HG03025 (cell line): ENCODE results near the gene APEH.

ENCODE experiments used
- ATAC-seq: cut with Tn5 transposase; IDR thresholded peaks from one replicate; pipeline ENCODE4 v1.9.1; 2021; ENCODE audit warnings: mild to moderate bottlenecking, moderate library complexity; ENCODE audit not compliant: unreplicated experiment, low FRiP score

APEH gene

GRCh38 chr3:49711489-49711888 lies 37.3 kb downstream of the APEH start:
- ATAC-seq, result no peak

GRCh38 chr3:49712166-49712565 lies 38.0 kb downstream of the APEH start:
- no peak for ATAC-seq

- ATAC-seq, result no peak
Observed at GRCh38 chr3:49712631-49713317, 38.6 kb downstream of the APEH start.

- no peak for ATAC-seq
Observed at GRCh38 chr3:49713336-49714105, 39.4 kb downstream of the APEH start.

DNA sequence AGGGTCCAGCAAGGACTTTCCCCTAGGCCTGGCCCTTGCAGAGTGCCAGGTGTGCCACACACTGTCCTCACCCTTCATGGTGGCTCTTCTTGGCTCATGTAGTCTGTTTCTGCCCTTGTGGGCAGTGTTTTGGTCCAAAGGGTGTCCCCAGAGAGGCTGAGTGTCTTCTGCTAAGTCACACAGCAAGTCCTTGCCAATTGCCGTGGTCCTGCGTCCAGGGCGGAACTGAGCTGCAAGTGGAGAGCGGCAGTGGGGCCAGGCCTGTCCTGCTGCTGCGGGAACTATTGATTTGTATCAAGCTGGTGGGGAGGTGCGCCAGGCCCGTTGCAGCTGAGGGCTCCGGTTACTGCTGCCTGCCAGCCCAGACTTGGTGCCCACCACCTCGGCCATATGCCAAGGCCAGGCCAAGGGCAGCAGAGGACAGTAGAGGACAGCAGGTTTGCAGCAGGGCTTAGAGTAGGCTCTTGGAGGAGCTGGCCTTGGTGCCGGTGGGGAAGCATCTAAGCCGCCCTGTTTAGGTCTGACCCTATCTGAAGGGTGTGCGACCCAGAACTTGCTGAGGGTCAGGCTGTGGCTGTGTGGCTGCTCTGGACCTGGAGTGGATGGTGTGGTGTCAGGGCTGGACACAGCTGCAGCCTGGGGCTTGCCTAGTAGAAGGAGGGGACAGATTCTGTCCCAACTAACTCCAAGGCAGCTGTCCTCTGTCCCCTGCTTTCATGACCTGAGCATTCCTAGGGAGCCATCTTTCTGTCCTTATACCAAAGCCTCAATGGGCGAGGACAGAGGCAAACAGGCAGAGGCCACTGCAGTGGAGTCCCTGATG lies 40.8 kb downstream of the APEH start:
- no peak for ATAC-seq

- no peak for ATAC-seq
Observed at GRCh38 chr3:49715611-49716121, 41.5 kb downstream of the APEH start.

- ATAC-seq, result no peak
Observed at GRCh38 chr3:49716169-49716568, 42.0 kb downstream of the APEH start.

DNA sequence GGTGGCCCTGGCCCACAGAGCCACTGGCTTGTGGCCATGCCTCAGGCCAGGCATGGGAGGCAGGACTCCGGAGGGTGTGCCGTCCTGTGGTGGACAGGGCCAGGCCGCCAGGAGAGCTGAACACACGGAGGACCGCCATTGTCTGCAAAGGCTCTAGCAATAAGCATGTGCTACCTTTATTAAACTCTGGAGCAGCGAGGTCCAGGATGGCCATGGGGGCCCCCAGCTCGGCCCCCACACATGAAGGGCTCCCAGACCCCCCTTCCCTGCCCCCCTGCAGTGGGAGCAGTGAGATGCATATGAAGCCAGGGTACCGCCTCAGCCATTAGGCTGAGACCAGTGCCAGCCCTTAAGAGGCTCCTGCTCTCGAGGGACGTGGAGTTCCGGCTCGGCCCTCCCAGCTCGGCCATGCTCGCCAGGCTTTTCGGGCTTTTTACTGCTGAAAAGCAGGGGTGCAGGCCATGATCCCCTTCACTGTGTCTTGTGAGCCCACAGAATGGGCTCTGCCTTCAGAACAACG lies 42.6 kb downstream of the APEH start:
- ATAC-seq, result no peak

DNA sequence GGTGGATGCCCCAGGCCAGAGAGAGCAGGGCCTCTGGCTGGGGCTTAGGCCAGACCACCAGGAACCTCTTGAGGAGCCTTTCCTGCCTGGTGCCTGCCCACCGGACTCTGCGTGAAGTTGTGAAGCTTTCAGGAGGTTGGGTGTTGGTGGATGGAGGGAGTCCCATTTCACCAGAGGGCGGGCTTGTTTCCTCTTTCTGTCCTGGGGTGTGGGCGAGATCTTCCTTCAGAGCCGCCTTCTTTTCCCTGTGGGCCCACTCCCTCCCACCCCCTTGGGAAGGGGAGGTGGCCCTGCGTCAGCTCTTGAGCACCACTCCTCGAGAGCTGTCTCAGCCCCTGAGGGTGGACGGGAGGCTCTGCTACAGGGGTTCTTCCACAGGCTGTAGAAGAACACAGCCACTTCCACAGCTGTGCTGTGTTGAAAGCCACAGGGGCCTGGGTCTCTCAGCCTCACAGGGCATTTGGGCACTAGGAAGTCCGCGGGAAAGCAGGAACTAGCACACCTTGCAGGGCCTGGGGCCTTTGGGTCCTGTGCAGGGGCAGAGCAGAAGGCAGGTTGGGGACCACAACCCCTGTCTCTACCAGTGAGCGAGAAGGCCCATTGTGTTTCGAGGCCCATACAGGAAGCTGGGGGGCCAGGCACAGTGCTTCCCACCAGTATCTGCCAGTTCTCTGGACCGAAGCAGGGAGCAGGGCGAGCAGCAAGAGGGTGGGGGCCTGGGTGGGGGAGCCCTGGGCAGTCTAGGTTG lies 43.2 kb downstream of the APEH start:
- no peak for ATAC-seq

DNA sequence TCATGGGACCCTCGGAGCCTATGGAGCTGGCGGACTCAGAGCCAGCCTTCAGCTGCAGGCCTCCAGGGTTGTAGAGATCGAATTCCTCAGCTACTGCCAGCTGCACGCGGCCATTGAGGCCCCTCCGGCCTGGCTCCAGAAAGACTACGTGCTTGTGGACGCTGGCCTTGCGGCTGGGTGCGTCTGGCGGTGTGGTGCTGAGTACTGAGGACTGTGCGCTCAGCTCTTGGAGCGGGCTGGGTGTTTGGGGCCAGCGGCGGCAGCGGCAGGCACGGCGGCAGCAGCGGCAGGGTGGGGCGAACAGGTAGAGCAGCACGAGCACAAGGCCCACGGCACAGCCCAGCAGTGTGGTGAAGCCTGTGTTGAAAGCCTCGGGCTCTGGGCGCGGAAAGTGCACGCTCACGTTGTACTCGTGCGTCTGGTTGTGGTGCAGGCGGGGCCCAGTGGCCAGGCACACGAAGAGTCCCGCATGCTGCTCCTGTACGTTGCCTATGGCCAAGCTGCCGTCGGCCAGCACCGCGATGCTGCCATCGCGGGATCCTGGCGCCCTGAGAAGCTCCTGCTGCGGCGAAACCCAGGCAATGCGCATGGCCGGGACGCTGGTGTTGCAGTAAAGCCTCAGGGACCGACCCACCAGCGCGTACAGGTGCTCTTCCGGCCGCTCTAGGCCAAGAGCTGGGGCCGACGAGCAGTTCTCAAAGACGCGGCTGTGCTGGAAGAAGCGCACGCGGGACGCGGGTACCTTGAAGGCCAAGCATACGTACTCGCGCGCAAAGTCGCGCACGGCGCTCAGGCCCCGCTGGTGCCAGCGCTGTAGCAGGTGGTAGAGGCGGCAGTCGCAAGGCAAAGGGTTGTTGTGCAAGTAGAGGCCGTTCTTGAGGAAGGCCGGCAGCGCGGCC lies 44.1 kb downstream of the APEH start:
- no peak for ATAC-seq

DNA sequence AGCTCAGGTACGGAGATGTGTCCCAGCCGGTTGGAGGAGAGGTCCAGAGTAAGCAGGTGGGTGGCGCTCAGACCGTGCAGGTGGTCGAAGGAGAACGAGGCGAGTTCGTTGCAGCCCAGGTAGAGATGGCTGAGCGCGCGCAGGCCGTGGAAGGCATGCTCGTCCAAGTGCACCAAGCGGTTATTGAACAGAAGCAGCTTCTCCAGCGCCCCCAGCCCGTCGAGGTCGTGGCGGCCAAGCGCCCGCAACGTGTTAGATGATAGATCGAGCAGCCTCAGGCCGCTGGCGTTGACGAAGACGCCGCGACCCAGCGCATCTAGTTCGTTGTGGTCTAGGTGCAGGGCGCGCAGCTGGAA lies 44.7 kb downstream of the APEH start:
- ATAC-seq, result no peak

DNA sequence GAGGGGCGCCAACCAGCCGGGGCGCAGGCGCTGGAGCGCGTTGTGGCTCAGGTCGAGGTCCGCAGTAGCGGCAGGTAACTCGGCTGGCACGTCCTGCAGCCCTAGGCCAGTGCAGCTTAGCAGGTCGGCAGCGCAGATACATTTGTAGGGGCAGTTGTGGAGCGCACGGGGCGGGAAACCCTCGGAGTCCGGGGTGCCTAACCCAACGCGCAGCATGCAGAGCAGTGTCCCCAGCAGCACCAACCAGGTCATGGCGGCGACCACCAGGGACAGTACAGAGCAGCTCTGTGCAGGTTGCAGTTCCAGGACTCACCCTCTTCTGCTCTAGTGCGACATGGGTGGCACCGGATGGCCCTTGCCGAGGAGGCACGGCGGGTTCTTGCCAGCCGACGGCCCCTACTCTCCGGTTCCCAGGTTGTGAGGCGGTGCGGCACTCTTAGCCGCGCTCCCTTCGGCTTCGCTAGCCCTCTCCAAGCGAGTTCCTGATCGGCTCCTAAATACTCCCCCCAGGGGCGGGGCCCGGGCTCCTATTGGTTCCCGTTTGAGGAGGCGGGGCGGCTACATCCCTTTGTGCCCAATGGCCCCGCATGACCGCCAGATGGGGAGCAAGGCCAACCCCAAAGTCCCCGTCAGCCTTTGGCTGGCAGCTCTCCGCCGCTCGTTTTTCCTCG lies 45.2 kb downstream of the APEH start, which contains the start of gene AMIGO3:
TSS of gene AMIGO3 (minus strand) at position 471 of the 671 bp plus-strand sequence. CDS start at position 252, 219 bp downstream.
- ATAC-seq, result peak; percentile 43

- ATAC-seq, result no peak
Observed at GRCh38 chr3:49720855-49721595, 46.9 kb downstream of the APEH start.

DNA sequence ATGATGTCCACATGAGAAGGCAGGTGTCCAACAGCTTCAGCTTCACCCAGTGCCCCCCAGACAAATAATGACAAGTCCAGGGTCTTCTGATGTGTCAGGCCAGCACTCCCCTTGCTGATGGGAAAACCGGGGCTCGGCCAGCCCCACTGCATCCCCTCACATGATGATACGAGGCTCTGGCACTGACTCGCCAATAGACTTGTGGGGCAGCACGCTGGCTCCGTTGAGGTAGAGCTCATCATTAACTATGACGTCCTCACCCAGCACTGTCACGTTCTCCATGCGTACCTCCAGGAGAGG lies 47.4 kb downstream of the APEH start:
- no peak for ATAC-seq

GRCh38 chr3:49721896-49722781 lies 48.0 kb downstream of the APEH start:
- ATAC-seq, result no peak

DNA sequence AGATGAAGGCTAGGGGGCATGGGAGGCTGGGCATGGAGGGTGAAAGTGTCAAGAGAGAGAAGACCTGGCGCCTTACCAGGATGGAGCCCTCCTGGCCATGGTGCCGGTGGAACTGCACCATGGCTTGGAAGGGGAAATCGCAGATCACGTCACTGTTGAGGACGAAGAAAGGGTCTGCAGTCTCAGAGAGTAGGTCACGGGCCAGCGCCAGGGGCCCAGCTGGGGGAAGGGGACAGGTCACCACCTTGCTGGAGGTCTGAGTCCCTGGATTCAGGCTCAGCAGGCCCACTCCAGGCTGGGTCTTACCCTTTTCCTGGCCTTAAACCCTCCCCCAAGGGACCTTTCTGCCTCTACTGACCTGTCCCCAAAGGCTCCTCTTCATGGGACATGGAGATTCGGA lies 48.7 kb downstream of the APEH start:
- no peak for ATAC-seq

DNA sequence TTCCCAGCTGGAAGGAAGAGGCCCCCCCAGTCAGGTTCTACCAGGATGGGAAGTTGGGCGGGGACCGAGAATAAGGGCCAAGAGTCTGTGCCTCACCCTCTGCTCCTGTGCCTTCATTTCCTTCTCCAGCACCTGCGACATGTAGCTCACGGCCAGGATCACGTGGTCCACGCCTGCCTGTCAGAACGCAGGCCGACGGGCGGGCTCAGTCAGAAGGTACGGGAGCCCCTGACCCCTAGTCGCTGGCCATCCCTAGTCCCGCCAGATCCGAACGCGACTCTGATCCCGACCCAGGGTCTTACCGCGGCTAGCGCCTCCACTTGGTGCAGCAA lies 49.1 kb downstream of the APEH start:
- peak; percentile 24 for ATAC-seq
